ENCODE data around the gene AUTS2. TPM values are rescaled to one million over a fixed set of nuclear protein-coding genes. Genes with fewer than 3 reads are reported as not detected.

Gene AUTS2
- total and polyA plus RNA-seq, 4 donors: 4.9 to 24.4 (median 7.0) TPM

DNA sequence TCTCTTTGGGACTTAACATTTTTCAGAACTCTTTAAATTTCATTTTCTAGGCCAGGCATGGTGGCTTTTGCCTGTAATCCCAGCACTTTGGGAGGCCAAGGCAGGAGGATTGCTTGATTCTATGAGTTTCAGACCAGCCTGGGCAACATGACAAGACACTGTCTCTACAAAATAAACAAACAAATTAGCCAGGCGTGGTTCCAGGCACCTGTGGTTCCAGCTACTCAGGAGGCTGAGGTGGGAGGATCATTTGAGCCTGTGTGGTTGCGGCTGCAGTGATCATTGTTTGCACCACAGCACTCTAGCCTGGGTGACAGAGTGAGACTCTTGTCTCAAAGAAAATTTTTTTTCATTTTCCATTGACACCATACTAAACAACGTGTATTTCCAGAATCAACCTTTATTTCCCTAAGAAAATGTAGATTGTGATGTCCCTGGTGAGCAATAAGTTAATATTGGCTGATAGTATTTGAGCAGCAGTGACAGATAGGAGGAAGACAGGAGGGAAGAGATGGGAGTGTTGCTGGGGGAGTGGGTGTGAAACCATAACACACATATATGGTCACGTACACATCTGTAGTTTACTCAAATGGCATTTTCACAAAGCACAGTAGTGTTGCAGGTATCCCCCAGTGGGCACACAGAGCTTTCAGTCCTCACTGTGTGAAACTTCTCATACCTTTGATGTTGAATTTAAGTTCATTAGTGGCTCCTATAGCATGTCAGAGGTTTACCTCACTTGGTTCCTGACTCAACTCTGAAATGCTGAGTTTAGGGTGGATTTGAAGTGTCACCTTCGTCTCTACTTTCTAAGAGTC lies 205.6 kb downstream of the AUTS2 start:
- Histone ChIP-seq H3K4me3 (ENCODE audit: low read depth in 1 of 3, low read length in 3 of 3) (no peak overlapping the region), H3K9me3 (ENCODE audit: control insufficient read depth in 4 of 4, low read length in 3 of 4) (no peaks in the 10 kb centered on the region), H3K27me3 (ENCODE audit: control insufficient read depth in 4 of 4, insufficient read depth in 4 of 4, low read length in 3 of 4) (no peaks in the 10 kb centered on the region), H3K4me1 (ENCODE audit: control insufficient read depth in 4 of 4, insufficient read depth in 4 of 4, low read length in 3 of 4) (peaks cover 0 to 5% (median 0%) of the 10 kb centered on the region in 4 donors), H3K27ac (ENCODE audit: low read depth in 1 of 2, low read length in 2 of 2) (no peak overlapping the region), H3K36me3 (ENCODE audit: control insufficient read depth in 4 of 4, insufficient read depth in 3 of 4, low read depth in 1 of 4, low read length in 3 of 4) (no peaks in the 10 kb centered on the region), H3K9ac (ENCODE audit: low read depth in 1 of 2, low read length in 2 of 2) (no peak overlapping the region)
- 87% methylated on average over 5 of the region's 5 CpGs for WGBS
- TF ChIP-seq, protein P1, sequence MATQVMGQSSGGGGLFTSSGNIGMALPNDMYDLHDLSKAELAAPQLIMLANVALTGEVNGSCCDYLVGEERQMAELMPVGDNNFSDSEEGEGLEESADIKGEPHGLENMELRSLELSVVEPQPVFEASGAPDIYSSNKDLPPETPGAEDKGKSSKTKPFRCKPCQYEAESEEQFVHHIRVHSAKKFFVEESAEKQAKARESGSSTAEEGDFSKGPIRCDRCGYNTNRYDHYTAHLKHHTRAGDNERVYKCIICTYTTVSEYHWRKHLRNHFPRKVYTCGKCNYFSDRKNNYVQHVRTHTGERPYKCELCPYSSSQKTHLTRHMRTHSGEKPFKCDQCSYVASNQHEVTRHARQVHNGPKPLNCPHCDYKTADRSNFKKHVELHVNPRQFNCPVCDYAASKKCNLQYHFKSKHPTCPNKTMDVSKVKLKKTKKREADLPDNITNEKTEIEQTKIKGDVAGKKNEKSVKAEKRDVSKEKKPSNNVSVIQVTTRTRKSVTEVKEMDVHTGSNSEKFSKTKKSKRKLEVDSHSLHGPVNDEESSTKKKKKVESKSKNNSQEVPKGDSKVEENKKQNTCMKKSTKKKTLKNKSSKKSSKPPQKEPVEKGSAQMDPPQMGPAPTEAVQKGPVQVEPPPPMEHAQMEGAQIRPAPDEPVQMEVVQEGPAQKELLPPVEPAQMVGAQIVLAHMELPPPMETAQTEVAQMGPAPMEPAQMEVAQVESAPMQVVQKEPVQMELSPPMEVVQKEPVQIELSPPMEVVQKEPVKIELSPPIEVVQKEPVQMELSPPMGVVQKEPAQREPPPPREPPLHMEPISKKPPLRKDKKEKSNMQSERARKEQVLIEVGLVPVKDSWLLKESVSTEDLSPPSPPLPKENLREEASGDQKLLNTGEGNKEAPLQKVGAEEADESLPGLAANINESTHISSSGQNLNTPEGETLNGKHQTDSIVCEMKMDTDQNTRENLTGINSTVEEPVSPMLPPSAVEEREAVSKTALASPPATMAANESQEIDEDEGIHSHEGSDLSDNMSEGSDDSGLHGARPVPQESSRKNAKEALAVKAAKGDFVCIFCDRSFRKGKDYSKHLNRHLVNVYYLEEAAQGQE (IDR thresholded peaks at IDR 0.05): no peak
- TF ChIP-seq FOXA1 (IDR thresholded peaks at IDR 0.05) (no peak), TAF1 (conservative IDR thresholded peaks at IDR 0.05) (no peak), NR2F2 (IDR thresholded peaks at IDR 0.05) (no peak), RXRA (IDR thresholded peaks at IDR 0.05) (no peak), EGR1 (IDR thresholded peaks at IDR 0.05; ENCODE audit: low read depth in 2 of 2) (no peak), YY1 (IDR thresholded peaks at IDR 0.05) (no peak), HNF4A (conservative IDR thresholded peaks at IDR 0.05) (no peak), FOXA2 (IDR thresholded peaks at IDR 0.05) (no peak)
- TF ChIP-seq, protein P2, sequence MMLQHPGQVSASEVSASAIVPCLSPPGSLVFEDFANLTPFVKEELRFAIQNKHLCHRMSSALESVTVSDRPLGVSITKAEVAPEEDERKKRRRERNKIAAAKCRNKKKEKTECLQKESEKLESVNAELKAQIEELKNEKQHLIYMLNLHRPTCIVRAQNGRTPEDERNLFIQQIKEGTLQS (IDR thresholded peaks at IDR 0.05): no peak
- TF ChIP-seq, protein P3, sequence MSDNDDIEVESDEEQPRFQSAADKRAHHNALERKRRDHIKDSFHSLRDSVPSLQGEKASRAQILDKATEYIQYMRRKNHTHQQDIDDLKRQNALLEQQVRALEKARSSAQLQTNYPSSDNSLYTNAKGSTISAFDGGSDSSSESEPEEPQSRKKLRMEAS (IDR thresholded peaks at IDR 0.05): no peak
- TF ChIP-seq, protein P4, sequence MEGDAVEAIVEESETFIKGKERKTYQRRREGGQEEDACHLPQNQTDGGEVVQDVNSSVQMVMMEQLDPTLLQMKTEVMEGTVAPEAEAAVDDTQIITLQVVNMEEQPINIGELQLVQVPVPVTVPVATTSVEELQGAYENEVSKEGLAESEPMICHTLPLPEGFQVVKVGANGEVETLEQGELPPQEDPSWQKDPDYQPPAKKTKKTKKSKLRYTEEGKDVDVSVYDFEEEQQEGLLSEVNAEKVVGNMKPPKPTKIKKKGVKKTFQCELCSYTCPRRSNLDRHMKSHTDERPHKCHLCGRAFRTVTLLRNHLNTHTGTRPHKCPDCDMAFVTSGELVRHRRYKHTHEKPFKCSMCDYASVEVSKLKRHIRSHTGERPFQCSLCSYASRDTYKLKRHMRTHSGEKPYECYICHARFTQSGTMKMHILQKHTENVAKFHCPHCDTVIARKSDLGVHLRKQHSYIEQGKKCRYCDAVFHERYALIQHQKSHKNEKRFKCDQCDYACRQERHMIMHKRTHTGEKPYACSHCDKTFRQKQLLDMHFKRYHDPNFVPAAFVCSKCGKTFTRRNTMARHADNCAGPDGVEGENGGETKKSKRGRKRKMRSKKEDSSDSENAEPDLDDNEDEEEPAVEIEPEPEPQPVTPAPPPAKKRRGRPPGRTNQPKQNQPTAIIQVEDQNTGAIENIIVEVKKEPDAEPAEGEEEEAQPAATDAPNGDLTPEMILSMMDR (IDR thresholded peaks at IDR 0.05; ENCODE audit: low read depth, low read length, missing input control): no peak
- no peak for DNase-seq (ENCODE audit: low spot score)

DNA sequence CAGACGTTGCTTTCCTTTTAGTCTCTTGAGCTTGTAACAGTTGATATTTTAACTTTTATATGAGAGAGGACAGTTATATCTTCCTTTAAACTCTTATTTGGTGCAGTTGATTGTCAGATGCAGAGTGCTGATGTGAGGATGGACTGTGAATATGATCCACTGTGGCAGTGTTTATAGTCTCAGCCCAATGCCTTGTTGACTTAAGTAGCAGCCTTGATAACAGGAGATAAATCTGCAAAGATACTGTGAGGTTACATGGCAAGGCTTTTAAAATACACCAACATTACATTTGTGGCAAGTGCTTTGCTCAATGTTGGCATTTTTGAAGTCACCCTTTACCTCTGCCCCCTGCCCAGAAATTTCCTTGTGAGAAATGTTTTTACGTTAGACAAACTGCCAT lies 206.7 kb downstream of the AUTS2 start:
- no peak for DNase-seq (ENCODE audit: low spot score)
- Histone ChIP-seq H3K36me3 (ENCODE audit: control insufficient read depth in 4 of 4, insufficient read depth in 3 of 4, low read depth in 1 of 4, low read length in 3 of 4) (no peaks in the 10 kb centered on the region), H3K9ac (ENCODE audit: low read depth in 1 of 2, low read length in 2 of 2) (no peak overlapping the region), H3K27ac (ENCODE audit: low read depth in 1 of 2, low read length in 2 of 2) (no peak overlapping the region), H3K4me1 (ENCODE audit: control insufficient read depth in 4 of 4, insufficient read depth in 4 of 4, low read length in 3 of 4) (peaks cover 0 to 5% (median 0%) of the 10 kb centered on the region in 4 donors), H3K9me3 (ENCODE audit: control insufficient read depth in 4 of 4, low read length in 3 of 4) (no peaks in the 10 kb centered on the region), H3K27me3 (ENCODE audit: control insufficient read depth in 4 of 4, insufficient read depth in 4 of 4, low read length in 3 of 4) (no peaks in the 10 kb centered on the region), H3K4me3 (ENCODE audit: low read depth in 1 of 3, low read length in 3 of 3) (no peak overlapping the region)
- 69% methylated on average over 2 of the region's 2 CpGs for WGBS
- TF ChIP-seq FOXA1 (IDR thresholded peaks at IDR 0.05): no peak
- TF ChIP-seq EGR1 (IDR thresholded peaks at IDR 0.05; ENCODE audit: low read depth in 2 of 2): no peak
- TF ChIP-seq, protein P1 (IDR thresholded peaks at IDR 0.05): no peak
- TF ChIP-seq SP1 (IDR thresholded peaks at IDR 0.05): no peak
- no peak for TF ChIP-seq RAD21 (IDR thresholded peaks at IDR 0.05)
- no peak for TF ChIP-seq HNF4G (IDR thresholded peaks at IDR 0.05)
- no peak for TF ChIP-seq JUND (IDR thresholded peaks at IDR 0.05)
- TF ChIP-seq, protein P3 (IDR thresholded peaks at IDR 0.05): no peak
- no peak for TF ChIP-seq YY1 (IDR thresholded peaks at IDR 0.05)
- no peak for TF ChIP-seq FOXA2 (IDR thresholded peaks at IDR 0.05)
